ENCODE data around the gene COL25A1.
"Not testable (repeated sequence)": the region's sequence is repeated elsewhere in the genome, so short reads cannot be mapped to it uniquely, and the experiment has no call there.

COL25A1 gene

GRCh38 chr4:108978066-108978465, 324.4 kb downstream of the COL25A1 start:
- DNase-seq (ENCODE audit: insufficient read length, low spot score): no peak
- no peak for FAIRE-seq

GRCh38 chr4:108972613-108973283, 329.7 kb downstream of the COL25A1 start:
- DNase-seq (ENCODE audit: insufficient read length, low spot score) (no peak), FAIRE-seq (peak; percentile 58)

- DNase-seq (ENCODE audit: insufficient read length, low spot score) (no peak), FAIRE-seq (no peak)
These were observed 331.0 kb downstream of the COL25A1 start for GRCh38 chr4:108971473-108971872.

GRCh38 chr4:108965472-108966076, 336.9 kb downstream of the COL25A1 start:
- FAIRE-seq (no peak), DNase-seq (ENCODE audit: insufficient read length, low spot score) (no peak)

- DNase-seq (ENCODE audit: insufficient read length, low spot score): no peak
- FAIRE-seq: no peak
These were observed 337.4 kb downstream of the COL25A1 start for GRCh38 chr4:108965016-108965415.

GRCh38 chr4:108963910-108964309, 338.5 kb downstream of the COL25A1 start:
- no peak for DNase-seq (ENCODE audit: insufficient read length, low spot score)
- FAIRE-seq: no peak

GRCh38 chr4:108959491-108959890, 343.0 kb downstream of the COL25A1 start:
- FAIRE-seq (no peak), DNase-seq (ENCODE audit: insufficient read length, low spot score) (no peak)

GRCh38 chr4:108954880-108955279, 347.6 kb downstream of the COL25A1 start:
- FAIRE-seq: no peak

GRCh38 chr4:108953941-108954340, 348.5 kb downstream of the COL25A1 start:
- FAIRE-seq: no peak

More at GRCh38 chr4:108954880-108955279, 347.6 kb downstream of the COL25A1 start:
- DNase-seq (ENCODE audit: insufficient read length, low spot score): no peak

GRCh38 chr4:108950158-108950915, 352.1 kb downstream of the COL25A1 start:
- no peak for DNase-seq (ENCODE audit: insufficient read length, low spot score)
- no peak for FAIRE-seq

More at GRCh38 chr4:108953941-108954340, 348.5 kb downstream of the COL25A1 start:
- no peak for DNase-seq (ENCODE audit: insufficient read length, low spot score)

- no peak for DNase-seq (ENCODE audit: insufficient read length, low spot score)
- no peak for FAIRE-seq
These were observed 354.9 kb downstream of the COL25A1 start for GRCh38 chr4:108947526-108947925.

GRCh38 chr4:108946237-108946636, 356.2 kb downstream of the COL25A1 start:
- FAIRE-seq (no peak), DNase-seq (ENCODE audit: insufficient read length, low spot score) (no peak)

GRCh38 chr4:108943976-108944591, 358.4 kb downstream of the COL25A1 start:
- FAIRE-seq (no peak), DNase-seq (ENCODE audit: insufficient read length, low spot score) (no peak)

GRCh38 chr4:108943371-108943770, 359.1 kb downstream of the COL25A1 start:
- FAIRE-seq: no peak

GRCh38 chr4:108941904-108942430, 360.5 kb downstream of the COL25A1 start:
- no peak for FAIRE-seq
- DNase-seq (ENCODE audit: insufficient read length, low spot score): no peak

More at GRCh38 chr4:108943371-108943770, 359.1 kb downstream of the COL25A1 start:
- DNase-seq (ENCODE audit: insufficient read length, low spot score): no peak

GRCh38 chr4:108940634-108941033, 361.8 kb downstream of the COL25A1 start:
- DNase-seq (ENCODE audit: insufficient read length, low spot score) (no peak), FAIRE-seq (no peak)

- FAIRE-seq: no peak
- DNase-seq (ENCODE audit: insufficient read length, low spot score): no peak
These were observed 362.3 kb downstream of the COL25A1 start for GRCh38 chr4:108940149-108940548.

GRCh38 chr4:108937066-108937465, 365.4 kb downstream of the COL25A1 start:
- DNase-seq (ENCODE audit: insufficient read length, low spot score) (no peak), FAIRE-seq (no peak)

GRCh38 chr4:108933925-108934324, 368.5 kb downstream of the COL25A1 start:
- DNase-seq (ENCODE audit: insufficient read length, low spot score); FAIRE-seq: not testable (repeated sequence)

GRCh38 chr4:108933046-108933445, 369.4 kb downstream of the COL25A1 start:
- DNase-seq (ENCODE audit: insufficient read length, low spot score): no peak
- FAIRE-seq: no peak

- no peak for FAIRE-seq
- no peak for DNase-seq (ENCODE audit: insufficient read length, low spot score)
These were observed 370.5 kb downstream of the COL25A1 start for GRCh38 chr4:108931926-108932325.
